HepG2 (cell line): Measurements from ENCODE around the gene TMEM139. TPM values are rescaled to one million over a fixed set of nuclear protein-coding genes. Genes with fewer than 3 reads are reported as not detected.
A peak's percentile ranks its signal among the peaks of the same experiment; 100 is the strongest.

Experiments used
- ARNT ChIP-seq: fragments of 450-650 bp; IDR thresholded peaks from 2 replicates; pipeline ENCODE4 v1.6.1; 2017
- CBX2 ChIP-seq, 2 experiments: fragments of 200-600 bp in 1 of 2; sonication (generic); formaldehyde crosslinking in 1 of 2; IDR thresholded peaks; 2 replicates each; pipeline versions ENCODE4 v1.7.0 to v1.8.1; 2018 to 2022; ENCODE audit warnings: low read depth in 2 of 2, low read length in 1 of 2, mild to moderate bottlenecking in 1 of 2, missing genetic modification reagents in 1 of 2
- CEBPZ ChIP-seq: IDR thresholded peaks from 2 replicates; pipeline ENCODE4 v1.6.1; 2012; ENCODE audit warnings: low read length, improper control_type of control experiment
- CREB3 ChIP-seq: sonication (generic); formaldehyde crosslinking; IDR thresholded peaks from 2 replicates; pipeline ENCODE4 v1.5.0; 2020; ENCODE audit warnings: missing genetic modification reagents
- GLI4 ChIP-seq: sonication (generic); formaldehyde crosslinking; IDR thresholded peaks from 2 replicates; pipeline ENCODE4 v1.5.1; 2020; ENCODE audit warnings: missing genetic modification reagents, mild to moderate bottlenecking, moderate library complexity, borderline replicate concordance
- HOXD1 ChIP-seq: sonication (generic); formaldehyde crosslinking; IDR thresholded peaks from 2 replicates; pipeline ENCODE4 v1.5.0; 2020; ENCODE audit warnings: missing genetic modification reagents
- KDM4B ChIP-seq: sonication (generic); formaldehyde crosslinking; IDR thresholded peaks from 2 replicates; pipeline ENCODE4 v1.4.0; 2020; ENCODE audit warnings: missing genetic modification reagents
- KMT2A ChIP-seq: sonication (generic); formaldehyde crosslinking; IDR thresholded peaks from 2 replicates; pipeline ENCODE4 v1.4.0; 2020; ENCODE audit warnings: missing genetic modification reagents
- MBD4 ChIP-seq: IDR thresholded peaks from 2 replicates; pipeline ENCODE4 v1.6.1; 2012; ENCODE audit warnings: low read length, inconsistent platforms, borderline replicate concordance
- RNF2 ChIP-seq: fragments of 450-650 bp; conservative IDR thresholded peaks from 2 replicates; pipeline ENCODE4 v1.6.1; 2016; ENCODE audit warnings: low read depth
- ZFP37 ChIP-seq: sonication (generic); formaldehyde crosslinking; IDR thresholded peaks from 2 replicates; pipeline ENCODE4 v1.4.0; 2020; ENCODE audit warnings: missing genetic modification reagents, borderline replicate concordance
- ZNF704 ChIP-seq: sonication (generic); formaldehyde crosslinking; IDR thresholded peaks from 2 replicates; pipeline ENCODE4 v1.8.1; 2023; ENCODE audit warnings: mild to moderate bottlenecking, inconsistent platforms, moderate library complexity, missing genetic modification reagents, borderline replicate concordance
- polyA plus RNA-seq, 8 experiments: library from polyadenylated mRNA; depleted of rRNA in 3 of 8; stranded (reverse) in 7 of 8; unstranded in 1 of 8; fragments of >200 nt; fragmentation: Illumina TruSeq in 4 of 8; extraction: Trizol in 4 of 8; gene quantifications; 2 replicates each; pipeline versions ENCODE4 v1.2.1 to v1.2.3, GENCODE V29; 2011 to 2016; ENCODE audit warnings: low read depth in 4 of 8, missing spikeins in 1 of 8, mixed read lengths in 1 of 8; ENCODE audit not compliant: insufficient read depth in 1 of 8
- total RNA-seq, 5 experiments: library from RNA; depleted of rRNA; stranded (reverse); fragments of >200 nt; fragmentation: Illumina TruSeq; extraction: Trizol; gene quantifications; 2 replicates each; pipeline ENCODE4 v1.2.3, GENCODE V29; 2016; ENCODE audit warnings: low read depth in 1 of 5
- TF ChIP-seq, protein P1 (sequence below): sonication (generic); formaldehyde crosslinking; IDR thresholded peaks from 2 replicates; pipeline ENCODE4 v1.5.0; 2020; ENCODE audit warnings: mild to moderate bottlenecking, missing genetic modification reagents
- TF ChIP-seq, protein P2 (sequence below): sonication (generic); formaldehyde crosslinking; IDR thresholded peaks from 2 replicates; pipeline ENCODE4 v1.8.0; 2022; ENCODE audit warnings: mild to moderate bottlenecking, missing genetic modification reagents; ENCODE audit not compliant: insufficient replicate concordance
- TF ChIP-seq, protein P3 (sequence below): sonication (generic); formaldehyde crosslinking; IDR thresholded peaks from 2 replicates; pipeline ENCODE4 v1.8.0; 2023; ENCODE audit warnings: mild to moderate bottlenecking, missing genetic modification reagents

The TMEM139 gene
- total and polyA plus RNA-seq, 2 of the 13 experiments (the other 11 are each of a cell fraction or from before 2014, with no cell fraction given) = 7.9 to 14.0 TPM

DNA sequence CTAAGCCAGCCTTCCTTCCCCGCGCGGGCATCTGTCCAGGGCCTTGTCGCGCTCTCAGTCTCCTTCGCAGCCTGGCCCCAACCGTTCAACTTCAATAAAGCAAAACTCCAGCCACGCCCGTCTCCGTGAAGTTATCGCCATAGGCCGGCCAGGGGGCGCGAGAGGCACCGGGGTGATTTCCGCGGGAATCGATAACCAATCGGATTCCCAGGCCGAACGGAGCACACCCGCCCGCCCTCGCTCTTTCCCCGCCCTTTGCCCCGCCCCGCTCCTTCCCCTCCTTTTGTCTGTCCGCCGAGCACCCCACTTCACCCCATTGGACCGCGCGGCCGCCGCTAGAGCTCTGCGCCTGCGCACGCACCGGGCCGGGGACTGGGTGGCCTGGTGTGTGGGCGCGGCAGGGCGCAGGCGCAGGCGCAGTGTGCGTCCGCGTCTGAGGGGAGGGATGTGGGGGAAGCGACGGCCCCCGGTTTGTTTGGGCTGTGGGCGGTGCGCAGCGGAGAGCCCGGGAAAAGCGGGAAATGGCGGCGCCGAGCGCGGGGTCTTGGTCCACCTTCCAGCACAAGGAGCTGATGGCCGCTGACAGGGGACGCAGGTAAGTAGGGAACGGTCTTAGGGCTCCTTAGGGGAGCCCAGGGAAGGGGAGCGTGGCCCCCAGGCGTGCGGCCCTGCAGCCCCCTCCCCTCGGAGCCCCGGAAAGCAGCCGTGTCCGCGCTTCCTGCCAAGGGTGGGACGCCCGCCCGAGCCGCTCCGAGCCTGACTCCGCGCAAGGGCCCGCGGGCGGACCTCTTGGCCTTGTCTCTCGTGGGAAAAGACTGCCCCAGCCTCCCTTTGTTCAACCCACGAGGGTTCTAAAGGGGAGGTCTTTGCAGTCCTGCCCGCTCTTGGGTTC, 3.4 kb downstream of the TMEM139 start, which contains the start of gene CASP2 (continued):
- TF ChIP-seq, protein P1, sequence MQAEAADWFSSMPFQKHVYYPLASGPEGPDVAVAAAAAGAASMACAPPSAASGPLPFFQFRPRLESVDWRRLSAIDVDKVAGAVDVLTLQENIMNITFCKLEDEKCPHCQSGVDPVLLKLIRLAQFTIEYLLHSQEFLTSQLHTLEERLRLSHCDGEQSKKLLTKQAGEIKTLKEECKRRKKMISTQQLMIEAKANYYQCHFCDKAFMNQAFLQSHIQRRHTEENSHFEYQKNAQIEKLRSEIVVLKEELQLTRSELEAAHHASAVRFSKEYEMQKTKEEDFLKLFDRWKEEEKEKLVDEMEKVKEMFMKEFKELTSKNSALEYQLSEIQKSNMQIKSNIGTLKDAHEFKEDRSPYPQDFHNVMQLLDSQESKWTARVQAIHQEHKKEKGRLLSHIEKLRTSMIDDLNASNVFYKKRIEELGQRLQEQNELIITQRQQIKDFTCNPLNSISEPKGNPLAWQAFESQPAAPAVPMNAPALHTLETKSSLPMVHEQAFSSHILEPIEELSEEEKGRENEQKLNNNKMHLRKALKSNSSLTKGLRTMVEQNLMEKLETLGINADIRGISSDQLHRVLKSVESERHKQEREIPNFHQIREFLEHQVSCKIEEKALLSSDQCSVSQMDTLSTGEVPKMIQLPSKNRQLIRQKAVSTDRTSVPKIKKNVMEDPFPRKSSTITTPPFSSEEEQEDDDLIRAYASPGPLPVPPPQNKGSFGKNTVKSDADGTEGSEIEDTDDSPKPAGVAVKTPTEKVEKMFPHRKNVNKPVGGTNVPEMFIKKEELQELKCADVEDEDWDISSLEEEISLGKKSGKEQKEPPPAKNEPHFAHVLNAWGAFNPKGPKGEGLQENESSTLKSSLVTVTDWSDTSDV (CRISPR knock-in tag) = no peak
- no peak for TF ChIP-seq RNF2
- no peak for TF ChIP-seq CEBPZ
- no peak for TF ChIP-seq CREB3 (CRISPR knock-in tag)
- TF ChIP-seq, protein P2, sequence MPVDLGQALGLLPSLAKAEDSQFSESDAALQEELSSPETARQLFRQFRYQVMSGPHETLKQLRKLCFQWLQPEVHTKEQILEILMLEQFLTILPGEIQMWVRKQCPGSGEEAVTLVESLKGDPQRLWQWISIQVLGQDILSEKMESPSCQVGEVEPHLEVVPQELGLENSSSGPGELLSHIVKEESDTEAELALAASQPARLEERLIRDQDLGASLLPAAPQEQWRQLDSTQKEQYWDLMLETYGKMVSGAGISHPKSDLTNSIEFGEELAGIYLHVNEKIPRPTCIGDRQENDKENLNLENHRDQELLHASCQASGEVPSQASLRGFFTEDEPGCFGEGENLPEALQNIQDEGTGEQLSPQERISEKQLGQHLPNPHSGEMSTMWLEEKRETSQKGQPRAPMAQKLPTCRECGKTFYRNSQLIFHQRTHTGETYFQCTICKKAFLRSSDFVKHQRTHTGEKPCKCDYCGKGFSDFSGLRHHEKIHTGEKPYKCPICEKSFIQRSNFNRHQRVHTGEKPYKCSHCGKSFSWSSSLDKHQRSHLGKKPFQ (CRISPR knock-in tag) = no peak
- no peak for TF ChIP-seq CBX2 (IDR thresholded peaks at IDR 0.05; ENCODE audit: low read depth, low read length)
- no peak; the same call in 1 of the 2 replicates for TF ChIP-seq CBX2 (CRISPR knock-in tag; IDR thresholded peaks at IDR 0.05; ENCODE audit: low read depth)
- TF ChIP-seq KMT2A = peak; percentile 89
- no peak for TF ChIP-seq HOXD1 (CRISPR knock-in tag)
- TF ChIP-seq ZFP37 (CRISPR knock-in tag) = no peak
- TF ChIP-seq KDM4B (CRISPR knock-in tag) = no peak
- TF ChIP-seq GLI4 = no peak
- TF ChIP-seq, protein P3, sequence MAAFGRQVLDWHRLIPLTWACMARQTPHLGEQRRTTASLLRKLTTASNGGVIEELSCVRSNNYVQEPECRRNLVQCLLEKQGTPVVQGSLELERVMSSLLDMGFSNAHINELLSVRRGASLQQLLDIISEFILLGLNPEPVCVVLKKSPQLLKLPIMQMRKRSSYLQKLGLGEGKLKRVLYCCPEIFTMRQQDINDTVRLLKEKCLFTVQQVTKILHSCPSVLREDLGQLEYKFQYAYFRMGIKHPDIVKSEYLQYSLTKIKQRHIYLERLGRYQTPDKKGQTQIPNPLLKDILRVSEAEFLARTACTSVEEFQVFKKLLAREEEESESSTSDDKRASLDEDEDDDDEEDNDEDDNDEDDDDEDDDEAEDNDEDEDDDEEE (CRISPR knock-in tag) = peak; percentile 84; the same call in 1 of the 2 replicates
- no peak for TF ChIP-seq ZNF704 (CRISPR knock-in tag)
- TF ChIP-seq MBD4 = no peak
- no peak for TF ChIP-seq ARNT
